Small intestine (tissue), 16 donors: ENCODE results near the gene KLHL29. TPM values are rescaled to one million over a fixed set of nuclear protein-coding genes. Genes with fewer than 3 reads are reported as not detected.
A peak's percentile ranks its signal among the peaks of the same experiment; 100 is the strongest.
"Not testable (repeated sequence)": the region's sequence is repeated elsewhere in the genome, so short reads cannot be mapped to it uniquely, and the experiment has no call there.

Source experiments
- DNase-seq, 2 donors: peaks; one replicate each; pipeline versions ENCODE4 v3.0.0 to v3.0.0-alpha.2; 2013
- FAIRE-seq: peaks from 2 replicates; lab custom pipeline; 2012; peaks lifted over from hg19 to GRCh38; lab: Jason Lieb, UNC
- H3K27ac ChIP-seq, 3 donors: one replicate each; pipeline ENCODE4 v1.5.1; 2013; ENCODE audit warnings: low read length in 2 of 3, mild to moderate bottlenecking in 2 of 3, control low read depth in 1 of 3, inconsistent platforms in 1 of 3, low read depth in 1 of 3, moderate library complexity in 1 of 3
- H3K27me3 ChIP-seq, 3 donors: one replicate each; pipeline ENCODE4 v1.6.1; 2013; ENCODE audit warnings: low read length in 3 of 3, inconsistent platforms in 1 of 3; ENCODE audit not compliant: control insufficient read depth in 3 of 3, insufficient read depth in 3 of 3
- H3K36me3 ChIP-seq, 3 donors: one replicate each; pipeline ENCODE4 v1.6.1; 2013; ENCODE audit warnings: low read length in 3 of 3, inconsistent platforms in 1 of 3, low read depth in 1 of 3, mild to moderate bottlenecking in 1 of 3, moderate library complexity in 1 of 3; ENCODE audit not compliant: control insufficient read depth in 3 of 3, insufficient read depth in 2 of 3
- H3K4me1 ChIP-seq, 3 donors: one replicate each; pipeline ENCODE4 v1.6.1; 2013; ENCODE audit warnings: low read length in 2 of 3, inconsistent platforms in 1 of 3, low read depth in 1 of 3, mild to moderate bottlenecking in 1 of 3, moderate library complexity in 1 of 3; ENCODE audit not compliant: control insufficient read depth in 3 of 3, insufficient read depth in 2 of 3
- H3K4me3 ChIP-seq, 3 donors: one replicate each; pipeline ENCODE4 v1.5.1; 2013; ENCODE audit warnings: low read length in 3 of 3, control low read depth in 1 of 3, inconsistent platforms in 1 of 3, low read depth in 1 of 3, mild to moderate bottlenecking in 1 of 3, moderate library complexity in 1 of 3
- H3K9me3 ChIP-seq, 2 donors: one replicate each; pipeline ENCODE4 v1.6.1; 2013; ENCODE audit warnings: low read depth in 1 of 2, low read length in 1 of 2; ENCODE audit not compliant: control insufficient read depth in 2 of 2, insufficient read depth in 1 of 2
- WGBS, 3 donors: extraction: QIAGEN DNeasy Blood & Tissue Kit; methylation state at CpG; one replicate each; pipeline ENCODE4 v1.1.7; 2013; 5-methylcytosine and 5-hydroxymethylcytosine counted together
- long read RNA-seq, 10 donors: transcript quantifications; one replicate each; lab custom pipeline, GENCODE V29; 2026
- polyA plus RNA-seq, 4 donors: library from polyadenylated mRNA; stranded (reverse) in 3 of 4; unstranded in 1 of 4; fragments of 200-250 nt in 3 of 4; fragments of 120-200 nt in 1 of 4; gene quantifications; one replicate each; pipeline versions ENCODE4 v1.2.1 to v1.2.3, GENCODE V29; 2013
- donor health status: healthy with polysubstance abuse.
- donor health status: control.
- donor health status: control.
- donor health status: Bipolar disorder and iron deficiency.
- donor health status: healthy.

KLHL29 gene
- polyA plus RNA-seq, result 1 to 10 TPM in 2 of 4 donors, under 1 TPM in 2; 0.22 to 2.7 (median 1.4) TPM
- long read RNA-seq, donor 1, result 0 reads
- long read RNA-seq, donor 2, full-length matches to known transcripts, result 1 of 1 reads
- long read RNA-seq, donor 2, partial matches to known transcripts, result 0 of 1 reads
- long read RNA-seq, donor 2, other reads (novel, unspliced or antisense), result 0 of 1 reads
- long read RNA-seq, donor 3, full-length matches to known transcripts, result 1 of 1 reads
- long read RNA-seq, donor 3, partial matches to known transcripts, result 0 of 1 reads
- long read RNA-seq, donor 3, other reads (novel, unspliced or antisense), result 0 of 1 reads
- long read RNA-seq, donor 4, result 0 reads
- long read RNA-seq, donor 5, result 0 reads
- long read RNA-seq, donor 6, full-length matches to known transcripts, result 1 of 1 reads
- long read RNA-seq, donor 6, partial matches to known transcripts, result 0 of 1 reads
- long read RNA-seq, donor 6, other reads (novel, unspliced or antisense), result 0 of 1 reads
- long read RNA-seq, donor 7, result 0 reads
- long read RNA-seq, donor 8, result 0 reads
- long read RNA-seq, donor 9, result 0 reads
- long read RNA-seq, donor 10, full-length matches to known transcripts, result 2 of 2 reads
- long read RNA-seq, donor 10, partial matches to known transcripts, result 0 of 2 reads
- long read RNA-seq, donor 10, other reads (novel, unspliced or antisense), result 0 of 2 reads

DNA sequence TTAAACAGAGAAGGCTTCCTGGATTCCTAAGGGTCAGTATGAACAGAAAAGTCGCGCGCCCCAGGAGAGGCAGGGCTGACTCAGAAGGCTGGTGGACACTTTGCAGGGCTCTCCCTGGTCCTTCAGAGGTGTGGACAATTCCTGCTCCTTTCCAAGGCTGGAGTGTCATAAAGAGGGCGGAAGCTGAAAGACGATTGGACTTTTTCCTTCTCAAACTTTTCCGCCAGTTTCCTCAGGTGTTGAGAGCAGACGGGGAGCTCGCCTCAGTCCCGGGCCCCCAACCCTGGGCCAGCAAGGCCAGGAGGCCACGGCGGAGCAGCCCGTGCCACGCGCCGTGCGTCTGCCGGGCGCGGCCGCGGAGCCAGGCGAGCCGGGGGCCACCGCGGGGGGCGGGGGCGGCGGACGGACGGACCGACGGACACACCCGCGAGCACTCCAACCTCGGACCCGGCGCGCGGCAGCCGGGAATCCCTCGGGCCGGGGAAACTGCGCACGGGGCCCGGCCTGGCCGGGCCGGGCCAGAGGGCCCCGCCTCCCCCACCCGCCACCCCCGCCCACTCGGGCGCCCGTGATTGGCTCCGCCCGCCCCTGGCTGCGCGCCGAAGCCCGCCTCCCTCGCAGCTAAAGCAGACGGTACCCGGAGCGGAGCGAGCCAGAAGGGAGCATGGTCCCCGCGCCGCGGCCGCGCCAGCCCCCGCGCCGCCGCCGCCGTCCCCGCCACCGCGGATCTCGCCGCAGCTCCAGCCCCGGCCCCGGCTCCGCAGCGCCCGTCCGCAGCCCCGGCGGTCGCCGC is at the start of gene KLHL29:
Gene KLHL29, plus strand, starts transcription at position 629 of the 793 bp plus-strand sequence. CDS start 177,018 bp downstream, outside the sequence.
- no peaks in the 10 kb centered on the region for H3K36me3 ChIP-seq
- peak within 1 kb of the TSS; percentile 50 to 63 (median 55) for H3K4me3 ChIP-seq
- peaks cover 10 to 69% (median 14%) of the 10 kb centered on the region in 3 donors for H3K27me3 ChIP-seq
- H3K4me1 ChIP-seq, result peaks cover 0 to 7% (median 5%) of the 10 kb centered on the region in 3 donors
- WGBS, 3 donors, result 2 to 10% (median 5%) methylated on average over 26 to 91 of the region's 91 CpGs
- no peaks in the 10 kb centered on the region for H3K9me3 ChIP-seq
- peak within 1 kb of the TSS in 1 of 3 donors; percentile 69 for H3K27ac ChIP-seq
- DNase-seq (peak; percentile 65 to 74), FAIRE-seq (no peak)

DNA sequence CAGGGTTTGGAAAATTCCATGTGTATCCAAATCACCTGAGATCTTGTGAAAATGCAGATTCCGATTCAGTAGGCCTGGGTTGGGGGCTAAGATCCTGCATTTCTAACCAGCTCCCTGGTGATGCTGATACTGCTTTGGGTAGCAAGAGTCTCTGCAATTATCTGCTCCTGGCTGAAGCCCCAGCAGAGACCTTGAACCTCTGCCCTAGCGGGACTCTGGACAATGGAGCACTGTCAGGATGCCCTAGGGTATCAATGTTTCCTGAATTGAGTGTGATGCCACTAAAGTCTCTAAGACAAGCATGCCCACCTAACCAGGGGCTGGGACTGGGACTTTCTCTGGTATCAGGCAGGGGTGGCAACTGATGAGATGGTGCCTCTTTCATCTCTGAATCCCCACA is 49.4 kb upstream of the KLHL29 start:
- H3K9me3 ChIP-seq, result peaks cover 0 to under 1% of the 10 kb centered on the region in 2 donors
- H3K4me3 ChIP-seq, result no peak overlapping the region
- 69 to 87% (median 83%) methylated on average over 2 of the region's 2 CpGs for WGBS, 3 donors
- H3K36me3 ChIP-seq, result no peaks in the 10 kb centered on the region
- H3K4me1 ChIP-seq, result no peaks in the 10 kb centered on the region
- no peak overlapping the region for H3K27ac ChIP-seq
- FAIRE-seq, result no peak
- no peak for DNase-seq
- H3K27me3 ChIP-seq, result peaks cover 0 to 8% (median 0%) of the 10 kb centered on the region in 3 donors

DNA sequence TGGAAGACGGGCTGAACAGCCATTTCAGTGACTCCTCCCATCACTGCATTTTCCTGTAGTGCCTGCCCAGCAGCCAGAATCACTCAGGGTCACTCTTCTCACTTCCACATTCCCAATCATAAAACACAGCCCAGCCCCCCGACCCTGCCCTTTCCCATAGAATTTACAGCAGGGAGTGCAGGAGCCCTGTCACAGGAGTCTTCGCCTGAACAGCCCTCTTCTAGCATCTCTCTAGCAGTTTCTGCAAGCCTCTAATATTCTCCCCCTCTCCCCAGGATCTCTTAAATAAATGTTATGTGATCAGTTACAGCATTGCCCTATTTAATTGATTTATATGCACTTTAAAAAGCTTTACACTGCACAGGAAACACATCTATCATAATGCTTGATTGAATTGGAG is 42.9 kb upstream of the KLHL29 start:
- 54 to 59% (median 57%) methylated on average over 3 of the region's 3 CpGs for WGBS, 3 donors
- H3K36me3 ChIP-seq, result no peaks in the 10 kb centered on the region
- peaks cover 0 to 9% of the 10 kb centered on the region in 2 donors for H3K9me3 ChIP-seq
- no peak overlapping the region for H3K27ac ChIP-seq
- DNase-seq (no peak), FAIRE-seq (no peak)
- no peaks in the 10 kb centered on the region for H3K4me1 ChIP-seq
- H3K4me3 ChIP-seq, result no peak overlapping the region
- peaks cover 0 to 10% (median 0%) of the 10 kb centered on the region in 3 donors for H3K27me3 ChIP-seq

DNA sequence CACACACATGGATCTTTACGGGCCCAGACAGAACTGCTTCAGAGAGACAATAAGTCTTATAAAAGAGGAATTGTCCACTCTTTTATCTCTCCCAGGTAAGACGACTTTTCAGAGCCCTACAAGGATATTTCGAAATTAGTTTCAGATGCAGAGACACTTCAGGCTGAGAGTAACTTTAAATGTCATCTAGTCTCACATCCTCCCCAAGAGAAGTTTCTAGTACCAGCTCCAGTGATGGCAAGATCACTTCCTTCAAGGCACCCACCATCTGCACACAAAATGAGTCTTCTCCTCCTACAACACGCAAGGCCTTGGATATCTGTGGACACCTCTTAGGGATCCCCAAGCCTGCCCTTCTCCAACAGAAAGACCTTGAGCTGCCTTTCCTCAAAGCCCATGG is 39.0 kb upstream of the KLHL29 start:
- Histone ChIP-seq H3K27ac (no peak overlapping the region), H3K27me3 (peaks cover 0 to 10% (median 0%) of the 10 kb centered on the region in 3 donors), H3K36me3 (no peaks in the 10 kb centered on the region), H3K9me3 (peaks cover 0 to 3% of the 10 kb centered on the region in 2 donors), H3K4me3 (no peak overlapping the region), H3K4me1 (peaks cover 0 to 1% (median 0%) of the 10 kb centered on the region in 3 donors)
- FAIRE-seq (no peak), DNase-seq (no peak)
- 82 to 88% (median 88%) methylated on average over 4 of the region's 4 CpGs for WGBS, 3 donors

DNA sequence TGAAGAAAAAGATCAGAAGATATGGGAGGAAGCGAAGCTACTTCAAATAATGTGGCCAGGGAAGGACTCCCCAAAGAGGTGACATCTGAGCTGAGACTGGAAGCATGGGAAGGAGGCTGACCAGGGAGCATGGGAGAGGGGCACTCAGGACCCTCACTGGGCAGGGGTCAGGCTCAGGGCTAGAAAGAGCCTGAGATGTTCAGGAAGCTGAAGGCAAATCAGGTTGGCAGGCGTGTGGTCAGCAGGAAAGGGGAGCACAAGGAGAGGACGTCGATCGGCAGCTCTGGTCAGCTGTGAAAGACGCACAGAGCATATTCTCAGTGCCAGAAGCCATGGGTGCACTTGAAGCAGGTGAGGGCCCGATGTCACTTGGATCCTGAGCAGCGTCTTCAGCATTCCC is 38.2 kb upstream of the KLHL29 start:
- H3K9me3 ChIP-seq, result no peaks in the 10 kb centered on the region
- 84 to 92% (median 89%) methylated on average over 8 of the region's 8 CpGs for WGBS, 3 donors
- no peak overlapping the region for H3K4me3 ChIP-seq
- H3K36me3 ChIP-seq, result no peaks in the 10 kb centered on the region
- H3K27me3 ChIP-seq, result peaks cover 0 to 14% (median 0%) of the 10 kb centered on the region in 3 donors
- H3K27ac ChIP-seq, result no peak overlapping the region
- DNase-seq (no peak), FAIRE-seq (no peak)
- H3K4me1 ChIP-seq, result peaks cover 0 to 3% (median 0%) of the 10 kb centered on the region in 3 donors

DNA sequence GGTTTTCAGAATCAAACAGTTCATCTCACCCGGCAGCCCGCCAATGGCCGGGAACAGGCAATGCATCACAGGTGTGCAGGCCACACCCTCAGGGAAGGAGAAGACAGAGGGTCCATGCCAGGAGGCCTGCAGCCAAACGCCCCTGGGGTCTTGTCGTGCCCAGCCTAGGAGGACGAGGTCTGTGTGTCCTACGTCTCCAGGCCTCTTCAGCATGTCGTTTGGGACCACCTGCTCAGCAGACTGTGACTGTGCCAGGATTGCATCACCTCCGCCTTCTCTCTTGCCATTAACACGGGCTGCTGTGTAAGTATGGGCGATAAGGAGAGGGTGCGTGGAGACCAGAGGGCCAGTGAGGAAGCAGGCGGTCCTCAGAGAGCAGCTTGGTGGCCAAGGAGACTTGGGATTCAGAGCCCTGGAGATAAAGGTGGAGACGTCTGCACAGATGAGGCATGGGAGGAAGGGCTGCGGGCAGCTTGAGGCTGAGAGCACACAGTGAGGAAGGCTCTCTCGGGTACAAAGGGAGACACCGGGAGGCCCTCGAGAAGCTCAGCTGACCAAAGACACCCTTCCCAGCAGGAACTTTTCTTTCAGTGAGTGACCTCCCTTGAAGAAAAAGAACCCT is 37.4 kb upstream of the KLHL29 start:
- H3K27me3 ChIP-seq, result peaks cover 0 to 20% (median 0%) of the 10 kb centered on the region in 3 donors
- peaks cover 0 to 3% (median 0%) of the 10 kb centered on the region in 3 donors for H3K4me1 ChIP-seq
- no peak overlapping the region for H3K4me3 ChIP-seq
- DNase-seq, result no peak
- no peaks in the 10 kb centered on the region for H3K9me3 ChIP-seq
- no peak for FAIRE-seq
- no peaks in the 10 kb centered on the region for H3K36me3 ChIP-seq
- no peak overlapping the region for H3K27ac ChIP-seq
- WGBS, 3 donors, result 79 to 90% (median 80%) methylated on average over 18 of the region's 18 CpGs

DNA sequence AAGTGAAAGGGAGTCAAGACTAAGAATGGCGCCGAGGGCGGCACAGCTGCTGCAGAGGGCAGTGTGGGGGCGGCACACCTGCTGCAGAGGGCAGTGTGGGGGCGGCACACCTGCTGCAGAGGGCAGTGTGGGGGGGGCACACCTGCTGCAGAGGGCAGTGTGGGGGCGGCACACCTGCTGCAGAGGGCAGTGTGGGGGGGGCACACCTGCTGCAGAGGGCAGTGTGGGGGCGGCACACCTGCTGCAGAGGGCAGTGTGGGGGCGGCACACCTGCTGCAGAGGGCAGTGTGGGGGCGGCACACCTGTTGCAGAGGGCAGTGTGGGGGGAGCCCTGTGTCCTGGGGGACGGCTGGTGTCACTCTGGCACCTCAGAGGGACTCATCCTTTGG is 36.9 kb upstream of the KLHL29 start:
- not testable (repeated sequence) for H3K4me1 ChIP-seq, FAIRE-seq, DNase-seq, H3K27ac ChIP-seq, H3K4me3 ChIP-seq, H3K36me3 ChIP-seq, H3K9me3 ChIP-seq
- 56 to 84% (median 72%) methylated on average over 6 to 9 of the region's 10 CpGs for WGBS, 3 donors
- H3K27me3 ChIP-seq, result peaks cover 0 to 20% (median 0%) of the 10 kb centered on the region in 3 donors
